GM19467 (cell line): Measurements from ENCODE around the gene UTP14A.

Experiments
- ATAC-seq: cut with Tn5 transposase; IDR thresholded peaks from one replicate; pipeline ENCODE4 v1.9.1; 2021; ENCODE audit warnings: mild to moderate bottlenecking, moderate library complexity; ENCODE audit not compliant: unreplicated experiment

UTP14A gene

DNA sequence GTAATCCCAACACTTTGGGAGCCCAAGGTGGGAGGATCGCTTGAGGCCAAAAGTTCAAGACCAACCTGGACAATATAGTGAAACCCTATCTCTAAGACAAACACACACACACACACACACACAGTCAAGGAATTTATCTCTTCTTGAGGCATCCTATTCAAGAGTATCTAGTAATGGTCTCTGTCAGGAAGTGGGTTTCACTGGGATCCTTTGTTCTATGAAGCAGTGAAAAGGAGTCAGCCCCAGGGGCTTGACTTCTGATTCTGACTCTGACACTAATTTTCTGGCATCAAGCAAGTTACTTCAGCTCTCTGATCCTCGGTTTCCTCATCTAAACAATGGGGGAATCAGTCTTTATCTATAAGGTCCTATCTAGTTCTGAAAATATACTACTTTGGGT is 34.8 kb downstream of the UTP14A start:
- ATAC-seq: no peak

DNA sequence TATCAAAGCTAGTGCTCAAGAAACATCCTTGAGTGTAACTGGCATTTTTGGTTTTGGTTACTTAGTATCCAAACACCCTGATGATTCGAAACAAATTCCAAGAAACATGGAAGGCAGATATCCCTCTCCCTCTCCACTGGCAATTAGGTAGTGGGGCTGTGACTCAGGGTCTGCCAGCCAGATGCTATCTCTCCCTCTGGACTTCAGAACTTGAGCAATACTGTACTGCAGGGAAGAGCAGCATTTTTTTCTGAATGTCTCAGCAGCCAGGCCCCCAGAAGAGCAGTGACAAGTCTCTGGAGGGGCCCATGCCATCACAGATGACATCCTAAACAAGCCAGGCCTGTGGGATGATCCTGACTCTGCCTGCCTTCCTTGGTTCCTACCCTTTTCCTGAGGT is 39.2 kb downstream of the UTP14A start:
- no peak for ATAC-seq

DNA sequence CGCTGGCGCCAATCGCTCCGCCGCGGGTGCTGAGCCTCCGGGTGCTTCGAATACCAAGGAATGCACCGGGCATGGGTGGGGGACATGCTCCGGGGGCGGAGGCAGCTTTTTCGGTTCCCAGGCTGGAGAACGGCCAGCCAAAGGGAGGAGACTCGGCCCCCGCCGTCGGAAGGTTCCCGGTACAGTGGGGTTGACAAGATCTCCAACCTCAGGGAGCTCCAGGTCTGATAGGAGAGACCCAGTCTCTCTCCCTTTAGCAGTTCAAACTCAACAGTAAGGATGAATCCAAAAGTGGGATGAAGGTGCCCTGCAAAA is 47.3 kb downstream of the UTP14A start:
- no peak for ATAC-seq

DNA sequence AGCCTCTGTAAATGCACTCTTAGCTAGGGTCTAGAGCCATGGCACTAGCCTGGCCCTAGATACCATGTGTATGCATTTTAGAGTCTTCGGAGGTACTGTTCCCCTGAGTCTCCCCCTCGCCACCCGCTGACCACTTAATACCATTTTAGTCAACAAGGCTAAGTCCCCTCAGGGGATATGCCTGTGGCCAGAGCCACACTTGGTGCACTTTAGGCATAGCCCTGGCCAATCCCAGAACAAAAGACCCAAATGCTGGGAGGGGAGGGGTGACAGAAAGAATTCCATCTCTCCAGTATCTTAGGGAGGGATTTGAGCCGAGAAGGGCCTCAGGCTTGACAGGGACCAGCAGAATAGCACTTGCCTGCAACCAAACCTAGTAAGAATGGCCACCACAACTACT is 47.9 kb downstream of the UTP14A start:
- no peak for ATAC-seq

DNA sequence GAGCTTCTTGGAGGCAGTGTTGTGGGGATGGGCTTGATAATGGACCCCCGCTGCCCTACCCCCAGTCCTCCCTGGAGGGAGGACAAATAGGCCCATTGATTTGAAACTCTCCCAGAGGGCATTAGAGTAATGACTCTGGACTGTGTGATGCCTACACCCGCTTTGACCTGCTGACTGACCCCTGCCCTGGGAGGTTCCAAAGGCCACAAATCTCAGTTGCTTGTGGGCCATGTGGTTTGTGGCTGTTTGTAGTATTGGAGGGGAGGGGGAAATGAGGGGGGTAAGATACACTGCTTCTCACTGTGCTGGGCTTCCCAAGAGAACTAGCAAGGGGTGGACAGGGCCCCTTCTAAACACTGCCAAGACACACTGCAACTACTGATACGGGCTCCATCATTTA is 48.8 kb downstream of the UTP14A start:
- ATAC-seq: no peak

DNA sequence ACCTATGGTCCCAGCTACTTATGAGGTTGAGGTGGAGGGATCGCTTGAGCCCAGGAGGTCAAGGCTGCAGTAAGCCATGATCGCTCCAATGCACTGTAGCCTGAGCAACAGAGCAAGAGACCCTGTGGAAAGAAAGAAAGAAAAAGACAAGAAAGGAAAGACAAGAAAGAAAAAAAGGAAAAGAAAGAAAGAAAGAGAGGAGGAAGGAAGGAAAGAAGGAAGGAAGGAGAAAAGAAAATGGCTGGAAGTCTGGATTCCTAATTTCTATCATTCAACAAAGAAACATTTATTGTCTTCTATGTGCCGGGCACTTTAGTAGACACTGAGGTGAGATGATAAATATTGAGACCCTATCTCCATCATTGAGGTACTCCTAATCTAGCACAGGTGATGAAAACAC is 49.7 kb downstream of the UTP14A start:
- ATAC-seq: no peak

DNA sequence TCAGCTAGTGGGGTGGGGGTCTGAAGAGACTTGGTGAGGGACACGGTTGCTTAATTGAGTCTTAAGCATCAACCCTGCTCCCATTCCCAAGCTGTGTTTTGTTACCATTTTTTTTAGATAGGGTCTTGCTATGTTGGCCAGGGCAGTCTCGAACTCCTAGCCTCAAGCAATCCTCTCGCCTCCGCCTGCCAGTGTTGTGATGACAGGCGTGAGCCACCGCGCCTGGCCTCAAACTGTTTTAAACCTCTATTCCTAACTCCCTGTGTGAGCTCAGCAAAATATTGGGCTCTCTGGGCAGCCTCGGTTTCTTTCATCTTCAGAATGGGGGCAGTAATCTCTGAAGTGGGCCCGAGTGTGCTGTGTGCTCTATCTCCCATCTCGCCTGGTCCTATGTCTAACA is 50.2 kb downstream of the UTP14A start:
- ATAC-seq: no peak

DNA sequence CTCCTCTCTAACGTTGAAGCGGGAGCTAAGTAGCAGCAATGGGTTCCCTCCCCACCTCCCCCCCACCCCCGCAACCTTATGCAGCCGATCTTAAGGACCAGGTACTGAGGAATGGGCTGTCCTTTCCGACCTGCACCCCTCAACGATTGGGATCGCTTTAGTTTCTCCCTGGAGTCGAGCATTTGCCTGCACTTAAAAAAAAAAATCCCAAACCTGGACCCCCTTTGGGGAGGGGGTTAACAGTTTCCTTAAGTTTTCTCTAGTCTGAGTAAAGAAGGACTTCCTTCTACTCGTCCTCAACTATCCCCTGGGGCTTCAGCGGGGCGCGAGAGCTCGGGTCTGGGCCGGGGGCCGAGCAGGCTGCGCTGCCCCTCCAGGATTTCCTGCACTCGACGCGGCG is 50.8 kb downstream of the UTP14A start:
- ATAC-seq: no peak

DNA sequence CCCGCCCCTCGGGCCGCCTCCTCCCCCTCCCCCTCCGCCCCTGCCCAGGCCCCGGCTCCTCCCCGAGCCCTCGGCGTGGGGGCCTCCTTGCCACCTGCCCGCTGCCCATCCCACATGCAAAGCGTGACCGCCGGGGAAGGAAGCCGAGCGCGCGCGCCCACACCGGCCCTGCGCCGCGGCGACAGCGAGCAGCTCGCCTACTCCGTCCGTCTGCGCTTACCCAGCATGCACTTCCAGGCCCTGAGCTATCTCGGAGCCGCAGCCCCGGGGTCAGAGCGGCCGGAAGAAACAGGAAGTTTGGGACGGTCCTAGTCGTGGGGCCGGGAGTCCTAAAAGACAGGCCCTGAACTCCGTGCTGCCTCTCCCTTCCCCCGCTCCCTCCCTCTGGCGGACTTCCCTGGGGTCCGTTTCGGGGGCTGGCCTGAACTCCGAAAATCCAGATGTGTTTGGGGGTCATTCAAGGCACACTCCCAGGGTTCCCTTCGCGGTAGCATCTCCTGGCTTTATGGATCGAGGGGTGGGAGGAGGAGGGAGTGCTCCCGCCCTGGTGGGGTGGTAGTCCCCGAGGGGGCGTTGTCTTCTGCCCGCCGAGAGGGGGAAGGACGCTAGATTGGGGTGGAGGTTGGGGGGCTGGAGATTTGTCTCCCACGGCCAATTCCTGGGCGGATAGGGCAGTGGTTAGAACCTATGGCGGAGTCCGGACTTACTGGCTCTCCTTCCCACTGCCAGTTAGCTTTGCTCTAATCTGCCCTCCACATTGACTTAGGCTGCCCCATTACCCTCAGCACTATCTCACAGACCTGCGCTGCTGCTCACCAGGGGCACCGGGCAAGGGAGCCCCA is 51.5 kb downstream of the UTP14A start:
- ATAC-seq: peak; percentile 67

DNA sequence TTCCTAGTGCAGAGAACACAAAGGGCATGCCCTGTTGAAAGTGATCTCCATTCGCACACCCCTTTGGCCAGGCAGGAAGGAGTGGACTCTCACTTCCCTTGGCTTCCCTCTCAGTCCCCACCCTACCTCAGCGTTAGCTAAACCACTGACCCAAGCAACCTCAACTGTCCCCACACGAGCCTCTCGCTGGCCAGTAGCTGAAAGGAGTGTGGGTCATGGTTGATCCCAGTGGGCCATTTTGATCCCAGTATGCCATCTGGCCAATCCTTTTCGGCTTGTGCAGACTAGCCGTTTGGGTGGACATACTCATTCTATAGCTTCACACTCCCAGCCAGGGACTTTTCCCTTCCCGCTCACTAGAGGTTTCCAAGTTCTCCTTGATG is 52.1 kb downstream of the UTP14A start:
- no peak for ATAC-seq

DNA sequence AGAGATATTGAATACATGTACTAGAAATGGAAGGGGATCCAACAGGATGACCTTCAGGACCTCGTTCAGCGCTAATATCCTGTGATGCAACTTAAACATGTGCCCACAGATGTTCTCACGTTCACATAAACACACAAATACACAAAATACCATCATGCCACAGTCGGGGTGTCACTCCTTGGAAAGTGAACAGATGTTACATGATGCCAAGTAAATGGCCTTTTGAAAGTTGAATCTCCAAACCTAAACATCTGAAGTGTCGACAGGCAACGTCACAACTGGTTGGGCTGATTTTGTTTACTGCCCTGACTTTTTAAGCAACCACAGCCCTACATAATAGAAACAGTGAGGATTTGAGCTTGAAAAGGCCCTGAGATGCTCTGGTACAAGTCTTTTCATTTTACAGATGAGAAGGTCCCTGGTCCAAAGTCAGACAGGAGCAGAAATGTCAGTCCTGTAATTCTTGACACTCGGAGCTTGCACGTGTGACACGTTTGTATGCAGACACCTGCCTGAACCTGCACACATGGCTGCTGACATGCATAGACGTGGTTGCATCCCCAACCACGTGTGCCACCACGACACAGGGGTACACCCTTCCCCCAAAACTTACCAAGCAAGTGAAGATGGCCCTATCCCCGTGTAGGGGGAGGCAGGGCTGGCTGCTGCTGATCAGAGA is 53.0 kb downstream of the UTP14A start:
- no peak for ATAC-seq

DNA sequence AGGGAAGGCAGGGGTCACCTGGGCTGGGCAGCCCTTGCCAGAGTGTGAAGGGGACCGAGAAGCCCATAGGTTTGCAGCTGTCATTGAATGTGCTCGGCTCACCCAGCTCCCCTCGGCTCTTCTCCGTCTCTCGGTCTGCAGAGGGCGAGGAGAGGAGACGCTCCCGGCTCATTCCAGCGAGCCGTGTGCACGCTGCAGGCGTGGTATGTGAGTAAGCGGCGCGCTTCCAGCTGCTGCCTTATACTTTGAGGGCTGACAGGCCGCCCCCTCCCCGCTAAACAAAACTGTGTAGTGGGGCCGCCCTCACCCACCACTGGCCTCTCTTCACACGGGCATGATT is 53.5 kb downstream of the UTP14A start:
- ATAC-seq: no peak

DNA sequence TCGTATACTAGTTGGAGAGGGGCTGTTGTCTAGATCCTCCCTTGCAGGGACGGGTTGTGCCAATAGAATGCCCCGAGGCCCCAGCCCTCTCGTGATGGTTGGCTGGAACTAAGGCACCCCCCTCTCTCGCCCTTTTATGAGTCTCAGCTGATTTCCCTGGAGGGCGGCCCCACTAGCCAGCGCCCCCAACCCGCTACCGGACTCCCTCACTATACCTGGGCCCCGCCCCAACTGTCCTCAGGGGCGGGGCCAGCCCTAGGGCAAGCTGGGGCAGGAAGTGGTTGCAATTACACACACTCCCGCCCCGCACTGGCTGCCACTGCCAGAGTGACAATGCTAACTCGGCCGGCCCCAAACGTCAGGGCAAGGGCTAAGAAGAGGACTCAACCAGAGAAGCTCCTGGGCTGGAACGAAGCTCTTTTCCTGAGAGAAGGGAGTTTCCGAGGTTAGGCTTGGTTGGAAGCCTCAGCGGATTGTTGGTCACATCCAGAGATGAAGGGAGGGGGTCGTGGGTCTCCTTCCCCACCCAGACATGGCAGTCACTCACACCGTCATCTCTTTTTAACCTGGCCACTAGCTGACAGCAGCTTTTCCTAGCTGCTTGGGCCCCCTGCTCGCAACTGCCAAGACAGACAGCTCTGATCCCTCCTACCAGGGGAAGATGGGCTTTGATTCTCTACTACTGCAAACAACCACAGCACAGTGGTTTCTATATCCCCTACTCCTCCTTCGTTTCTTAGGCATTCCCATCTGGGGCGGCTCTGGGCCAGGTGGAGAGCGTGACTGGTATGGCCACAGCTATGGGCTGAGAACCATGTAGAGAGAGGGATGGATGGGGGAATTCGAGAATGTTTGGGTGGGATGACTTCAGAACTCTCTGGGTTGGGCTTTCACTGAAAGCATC is 55.5 kb downstream of the UTP14A start:
- ATAC-seq: peak; percentile 77

DNA sequence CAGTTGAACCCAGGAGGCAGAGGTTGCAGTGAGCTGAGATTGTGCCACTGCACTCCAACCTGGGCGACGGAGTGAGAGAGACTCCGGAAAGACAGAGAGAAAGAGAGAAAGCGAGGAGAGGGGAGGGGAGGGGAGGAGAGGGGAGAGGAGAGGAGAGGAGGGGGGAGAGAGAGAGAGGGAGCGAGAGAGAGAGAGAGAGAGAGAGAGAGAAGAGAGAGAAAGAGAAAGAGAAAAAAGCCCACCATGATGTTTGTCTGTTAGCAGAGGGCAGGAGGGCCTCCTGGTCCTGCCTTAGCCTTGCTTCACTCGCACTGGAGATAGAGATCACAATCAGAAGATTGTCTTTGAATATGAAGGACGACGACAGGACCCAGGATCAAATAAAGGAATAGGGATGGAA is 57.8 kb downstream of the UTP14A start:
- ATAC-seq: no peak

DNA sequence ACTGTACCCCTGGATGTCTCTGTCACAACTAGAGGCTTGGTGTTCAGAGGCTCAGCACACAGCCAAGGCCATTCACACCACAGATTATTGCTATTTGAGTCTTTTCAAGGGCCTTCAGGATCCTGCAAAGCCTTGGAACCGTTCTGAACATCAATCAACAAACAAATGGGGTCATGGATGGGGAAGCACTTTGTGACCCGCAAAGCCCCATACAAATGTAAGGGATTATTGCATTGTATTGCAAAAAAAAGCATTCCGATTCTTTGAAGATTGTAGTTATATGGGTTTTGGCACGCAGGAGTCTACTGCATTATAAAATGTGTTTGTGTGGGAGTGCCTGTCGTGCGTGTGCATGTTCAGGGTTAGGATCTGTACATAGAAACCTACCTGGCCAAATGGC is 59.2 kb downstream of the UTP14A start:
- no peak for ATAC-seq

DNA sequence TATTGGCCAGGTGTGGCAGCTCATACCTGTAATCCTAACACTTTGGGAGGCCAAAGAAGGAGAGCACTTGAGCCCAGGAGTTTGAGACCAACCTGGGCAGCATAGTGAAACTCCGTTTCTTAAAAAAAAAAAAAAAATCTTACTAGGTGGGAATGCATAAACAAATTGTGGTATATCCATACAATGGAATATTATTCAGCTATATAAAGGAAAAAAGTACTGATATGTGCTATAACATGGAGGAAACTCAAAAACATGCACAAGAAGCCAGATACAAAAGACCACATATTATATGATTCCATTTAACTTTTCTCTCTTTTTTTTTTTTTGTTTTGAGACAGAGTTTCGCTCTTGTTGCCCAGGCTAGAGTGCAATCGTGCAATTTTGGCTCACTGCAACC is 63.0 kb downstream of the UTP14A start:
- no peak for ATAC-seq

DNA sequence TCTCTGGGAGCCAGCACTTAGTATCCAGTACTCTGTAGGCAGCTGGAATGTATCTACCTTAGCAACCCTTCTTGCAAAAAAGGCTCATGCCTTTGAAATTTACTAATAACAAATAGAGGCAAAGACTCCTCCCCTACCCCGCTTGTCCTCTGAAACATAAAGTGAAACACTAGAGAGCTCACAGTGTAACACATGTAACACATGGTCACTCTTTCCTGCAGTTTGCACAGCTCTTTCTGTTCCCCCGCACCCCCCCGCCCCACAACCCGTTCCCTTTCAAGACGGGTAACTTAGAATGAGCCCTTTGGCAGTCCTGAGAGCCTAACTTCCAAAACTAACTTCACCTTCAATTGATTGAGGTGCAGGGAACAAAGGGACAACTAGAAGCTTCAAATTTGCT is 70.5 kb downstream of the UTP14A start:
- no peak for ATAC-seq
